Stimulated activated CD4-positive, alpha-beta T cell treated with anti-CD3 and anti-CD28 coated beads, Interleukin-4, amount 100 ng/mL, for 4 hours (primary cell): ENCODE measurements around the gene SCYGR1.
"Not testable (repeated sequence)": the region's sequence is repeated elsewhere in the genome, so short reads cannot be mapped to it uniquely, and the experiment has no call there.

Experiments
- DNase-seq, 2 experiments: peaks; one replicate each; pipeline ENCODE4 v3.0.0-alpha.2; 2020

Gene SCYGR1

GRCh38 chr2:227387583-227387982 is at the start of gene SCYGR1:
SCYGR1 (minus strand) TSS chr2:227387949; CDS start chr2:227387949, 0 bp downstream.
- not testable (repeated sequence) for DNase-seq

- DNase-seq, result no peak
These were observed 48.9 kb upstream of the SCYGR1 start for GRCh38 chr2:227436436-227437174.

- no peak for DNase-seq
These were observed 45.4 kb upstream of the SCYGR1 start for GRCh38 chr2:227433171-227433570.

GRCh38 chr2:227430639-227431038 is 42.9 kb upstream of the SCYGR1 start:
- DNase-seq, result no peak

- no peak for DNase-seq
These were observed 41.1 kb upstream of the SCYGR1 start for GRCh38 chr2:227428731-227429285.

GRCh38 chr2:227423656-227424499 is 36.1 kb upstream of the SCYGR1 start:
- DNase-seq, result no peak

- DNase-seq, result no peak
These were observed 32.6 kb upstream of the SCYGR1 start for GRCh38 chr2:227420087-227421052.

GRCh38 chr2:227416701-227417100 is 29.0 kb upstream of the SCYGR1 start:
- no peak for DNase-seq

GRCh38 chr2:227415538-227416424 is 28.0 kb upstream of the SCYGR1 start:
- peak in 1 of 2 experiments; percentile 33 for DNase-seq

- DNase-seq, result no peak
These were observed 27.1 kb upstream of the SCYGR1 start for GRCh38 chr2:227414846-227415245.

- DNase-seq, result no peak
These were observed 25.6 kb upstream of the SCYGR1 start for GRCh38 chr2:227413371-227413770.

- DNase-seq, result no peak
These were observed 25.1 kb upstream of the SCYGR1 start for GRCh38 chr2:227412877-227413276.

- DNase-seq, result no peak
These were observed 24.2 kb upstream of the SCYGR1 start for GRCh38 chr2:227411990-227412350.

- DNase-seq, result peak; percentile 42 to 75
These were observed 23.7 kb upstream of the SCYGR1 start for GRCh38 chr2:227411320-227411989.

- DNase-seq, result no peak
These were observed 22.4 kb upstream of the SCYGR1 start for GRCh38 chr2:227410191-227410590.

- DNase-seq, result no peak
These were observed 19.9 kb upstream of the SCYGR1 start for GRCh38 chr2:227407591-227408151.

- no peak for DNase-seq
These were observed 18.7 kb upstream of the SCYGR1 start for GRCh38 chr2:227406177-227407031.

- DNase-seq, result no peak
These were observed 17.0 kb upstream of the SCYGR1 start for GRCh38 chr2:227404585-227405271.

- no peak for DNase-seq
These were observed 15.2 kb upstream of the SCYGR1 start for GRCh38 chr2:227402959-227403358.
